Eye (tissue), 1 donor: ENCODE data around the gene PCAT6.

ENCODE experiments used
- DNase-seq: peaks from one replicate; pipeline ENCODE4 v3.0.0-alpha.2; 2015

PCAT6 gene

DNA sequence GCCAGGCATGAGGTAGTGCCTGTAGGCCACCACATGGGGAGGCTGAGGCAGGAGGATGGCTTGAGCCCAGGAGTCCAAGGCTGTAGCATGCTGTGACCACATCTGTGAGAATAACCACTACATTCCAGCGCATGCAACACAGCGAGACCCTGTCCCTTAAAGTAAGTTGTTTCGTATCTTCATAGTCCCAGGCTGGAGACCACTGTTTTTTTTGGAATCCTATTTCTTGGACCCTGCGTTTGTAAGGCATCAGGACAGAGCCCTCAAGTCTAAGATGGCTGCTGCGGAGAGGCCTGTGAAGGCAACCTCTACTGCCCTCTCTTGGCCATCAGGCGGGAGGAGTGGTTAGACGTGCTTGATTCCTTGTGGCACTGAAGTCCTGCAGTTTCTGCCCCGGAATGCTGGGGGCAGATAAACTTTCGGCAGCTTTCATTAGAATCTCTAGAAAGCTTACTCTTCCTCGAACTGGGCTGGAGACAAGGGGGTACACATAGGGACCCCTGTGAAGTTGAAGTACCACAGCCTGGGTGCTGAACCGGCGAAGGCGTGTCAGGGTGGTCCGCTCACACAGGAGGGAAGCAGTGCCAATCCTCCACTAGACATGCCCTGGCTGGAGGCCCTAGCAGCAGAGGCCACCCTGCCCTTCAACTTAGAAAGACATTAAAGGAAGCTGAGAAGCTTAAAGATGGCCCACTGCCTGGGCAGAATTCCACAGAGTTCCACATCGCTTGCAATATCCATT is 41.6 kb downstream of the PCAT6 start:
- peak; percentile 58 for DNase-seq

DNA sequence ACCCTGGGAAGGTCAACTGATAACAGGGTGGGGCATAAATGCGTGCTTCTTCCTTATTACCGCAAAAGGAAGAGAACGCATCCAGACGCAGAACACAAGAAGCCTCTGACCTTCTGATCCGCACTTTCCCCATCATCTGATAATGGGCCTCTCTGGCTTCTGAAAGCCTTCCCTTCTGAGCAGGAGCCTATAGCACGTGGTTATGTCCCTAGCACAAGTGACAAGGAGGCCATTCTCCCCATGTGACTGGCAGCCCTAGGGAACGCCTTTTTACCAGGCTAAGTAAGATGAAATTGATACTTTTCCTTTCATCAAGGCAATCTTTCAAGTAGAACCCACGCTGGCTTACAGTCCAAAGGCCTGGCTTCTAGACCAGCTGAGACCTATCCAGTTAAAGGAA is 44.0 kb downstream of the PCAT6 start:
- DNase-seq, result no peak

DNA sequence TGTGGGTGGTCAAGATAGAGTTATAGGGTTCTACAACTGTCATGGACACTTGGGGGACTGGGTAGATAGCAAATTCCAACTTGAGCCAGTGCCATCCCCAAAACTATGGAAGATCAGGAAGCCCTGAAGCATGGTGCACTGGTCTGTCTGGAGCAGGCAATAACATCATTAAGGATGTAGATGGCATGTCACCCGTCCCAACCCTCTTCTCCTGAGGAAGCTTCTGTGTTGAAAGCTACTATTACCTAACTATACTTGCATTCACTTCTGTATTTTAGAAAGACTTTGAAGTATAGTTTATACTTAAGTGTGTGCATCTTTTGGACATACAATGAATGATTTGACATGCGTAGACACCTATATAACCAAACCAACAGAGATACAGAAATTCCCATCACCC is 45.3 kb downstream of the PCAT6 start:
- DNase-seq, result no peak

DNA sequence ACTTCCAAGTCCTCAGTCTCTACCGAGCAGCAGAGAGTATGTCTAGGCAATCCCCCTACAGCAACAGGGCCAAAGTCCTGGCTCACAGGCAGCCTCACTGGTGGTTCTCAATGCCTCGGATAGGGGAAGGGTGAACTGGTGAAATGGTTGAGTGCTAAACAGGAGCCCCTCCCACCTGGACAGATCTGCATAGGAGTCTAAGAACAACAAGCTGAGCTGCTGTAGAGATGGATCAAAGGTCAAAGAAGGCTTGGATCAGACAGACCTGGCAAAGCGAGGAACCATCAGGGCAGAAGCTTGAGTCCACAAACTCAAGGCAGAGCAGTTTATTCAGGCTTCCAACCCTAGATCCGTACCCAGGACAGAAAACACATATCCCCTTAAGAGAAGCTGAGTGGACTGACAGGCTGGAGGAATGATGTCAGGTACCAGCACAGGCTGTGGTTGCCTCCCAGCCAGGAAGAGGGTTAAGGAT is 46.4 kb downstream of the PCAT6 start:
- DNase-seq, result no peak

DNA sequence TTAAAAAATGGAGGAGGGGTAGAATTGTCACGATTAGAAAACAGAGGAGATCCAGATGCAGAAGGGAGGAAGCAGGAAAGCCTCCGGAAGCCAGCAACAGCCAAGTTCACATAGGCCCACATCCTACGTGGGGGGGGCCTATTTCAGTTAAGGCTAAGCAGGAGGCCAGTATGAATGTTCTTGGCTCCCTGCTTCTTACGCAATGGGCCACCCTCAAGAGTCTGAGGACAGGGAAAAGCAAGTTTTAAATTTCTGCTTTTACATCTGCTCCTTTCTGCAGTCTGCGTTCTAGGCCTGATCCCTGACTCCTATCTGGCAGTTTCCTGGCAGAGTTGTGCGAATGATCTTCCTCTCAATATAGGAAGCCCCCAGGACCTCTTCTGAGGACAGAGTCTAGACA is 47.6 kb downstream of the PCAT6 start:
- no peak for DNase-seq

DNA sequence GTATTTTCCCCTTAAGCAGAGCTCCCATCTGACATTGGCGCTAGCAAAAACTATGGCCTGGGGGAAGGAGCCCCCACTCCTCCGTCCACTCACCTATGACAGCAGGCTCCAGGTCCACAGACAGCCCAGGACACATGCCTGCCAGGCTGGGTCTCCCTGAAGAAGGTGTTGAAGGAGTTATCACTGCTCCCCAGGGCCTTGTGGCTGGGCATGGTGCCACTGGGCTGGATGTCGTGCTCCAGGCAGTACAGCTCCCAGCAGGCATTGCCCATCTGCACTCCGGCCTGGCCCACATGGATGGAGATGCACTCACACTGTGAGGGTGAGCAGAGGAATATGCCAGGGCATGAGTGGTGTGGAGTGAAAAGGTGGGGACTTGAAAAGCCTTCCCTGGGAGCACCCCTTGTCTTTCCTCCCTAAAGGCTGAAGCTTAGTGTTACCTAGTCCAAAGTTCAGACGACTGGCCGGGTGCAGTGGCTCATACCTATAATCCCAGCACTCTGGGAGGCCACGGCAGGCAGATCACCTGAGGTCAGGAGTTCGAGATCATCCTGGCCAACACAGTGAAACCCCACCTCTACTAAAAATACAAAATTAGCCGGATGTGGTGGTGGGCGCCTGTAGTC is 48.1 kb downstream of the PCAT6 start:
- DNase-seq, result no peak

DNA sequence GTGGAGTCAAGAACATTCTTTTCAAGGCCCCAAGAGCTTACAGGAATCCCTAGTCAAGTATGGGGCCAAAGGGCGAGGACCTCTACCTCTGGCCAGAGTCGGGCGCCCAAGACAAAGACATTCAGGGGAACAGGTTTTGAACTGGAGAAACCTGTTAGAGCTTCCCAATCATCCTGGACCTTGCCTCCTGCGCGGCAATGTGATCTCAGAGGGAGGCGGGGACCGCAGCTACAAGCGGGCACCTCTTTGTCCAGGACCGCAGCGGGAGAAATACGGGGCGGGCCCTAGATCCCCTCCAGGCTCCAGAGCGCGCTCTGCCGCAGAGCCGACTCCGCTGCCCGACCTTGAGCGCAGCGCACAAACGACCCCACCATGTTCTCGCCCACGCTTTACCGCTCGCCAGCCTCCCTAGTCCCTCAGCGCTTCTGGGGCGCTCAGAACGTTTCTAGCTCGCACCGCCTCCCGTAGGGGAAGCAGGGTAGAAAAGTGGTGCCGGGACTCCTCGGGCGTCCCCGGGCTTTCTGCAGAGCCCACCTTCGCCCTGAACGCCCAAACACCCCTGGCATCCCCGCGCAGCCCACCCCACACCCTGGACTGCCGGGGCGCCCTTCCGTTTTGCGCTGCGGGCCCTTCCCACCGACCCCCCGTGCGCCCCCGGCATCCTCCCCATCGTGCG is 50.1 kb downstream of the PCAT6 start:
- peak; percentile 86 for DNase-seq
